LNCaP clone FGC (cell line): ENCODE results near the gene PAQR5.

Source experiments
- DNase-seq: peaks from one replicate; pipeline ENCODE4 v3.0.0-alpha.2; 2011; ENCODE audit warnings: low read depth
- H3K4me3 ChIP-seq: 2 replicates; pipeline ENCODE4 v1.5.1; 2011; ENCODE audit warnings: mild to moderate bottlenecking, low read depth, low read length, control low read depth
- TF ChIP-seq, protein P1 (sequence below): IDR thresholded peaks from 2 replicates; pipeline ENCODE4 v1.5.1; 2012; ENCODE audit warnings: mild to moderate bottlenecking; ENCODE audit not compliant: control insufficient read depth, insufficient read depth; ENCODE audit errors: extremely low read depth

The PAQR5 gene

DNA sequence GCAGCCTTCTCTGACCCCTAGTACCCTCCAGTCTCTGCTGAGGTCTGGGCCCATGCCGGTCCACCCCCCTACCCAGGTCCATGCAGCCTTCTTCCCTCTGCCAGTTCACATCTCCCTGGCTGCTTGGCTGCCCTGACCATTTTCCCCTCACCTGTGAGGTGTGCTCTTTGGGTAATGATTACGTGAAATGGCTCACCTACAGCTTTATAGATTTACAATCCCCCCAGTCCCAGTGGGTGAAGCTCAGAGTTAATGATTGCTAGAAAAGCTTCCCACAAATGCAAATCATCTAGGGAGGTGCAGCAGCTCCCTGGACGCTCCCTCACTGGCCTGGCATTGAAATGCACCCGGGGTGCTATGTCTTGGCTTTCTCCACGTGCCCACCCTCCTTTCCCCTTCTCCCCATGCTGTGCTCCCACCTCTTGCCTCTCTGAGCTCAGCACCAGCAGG lies 18.7 kb downstream of the PAQR5 start:
- TF ChIP-seq, protein P1, sequence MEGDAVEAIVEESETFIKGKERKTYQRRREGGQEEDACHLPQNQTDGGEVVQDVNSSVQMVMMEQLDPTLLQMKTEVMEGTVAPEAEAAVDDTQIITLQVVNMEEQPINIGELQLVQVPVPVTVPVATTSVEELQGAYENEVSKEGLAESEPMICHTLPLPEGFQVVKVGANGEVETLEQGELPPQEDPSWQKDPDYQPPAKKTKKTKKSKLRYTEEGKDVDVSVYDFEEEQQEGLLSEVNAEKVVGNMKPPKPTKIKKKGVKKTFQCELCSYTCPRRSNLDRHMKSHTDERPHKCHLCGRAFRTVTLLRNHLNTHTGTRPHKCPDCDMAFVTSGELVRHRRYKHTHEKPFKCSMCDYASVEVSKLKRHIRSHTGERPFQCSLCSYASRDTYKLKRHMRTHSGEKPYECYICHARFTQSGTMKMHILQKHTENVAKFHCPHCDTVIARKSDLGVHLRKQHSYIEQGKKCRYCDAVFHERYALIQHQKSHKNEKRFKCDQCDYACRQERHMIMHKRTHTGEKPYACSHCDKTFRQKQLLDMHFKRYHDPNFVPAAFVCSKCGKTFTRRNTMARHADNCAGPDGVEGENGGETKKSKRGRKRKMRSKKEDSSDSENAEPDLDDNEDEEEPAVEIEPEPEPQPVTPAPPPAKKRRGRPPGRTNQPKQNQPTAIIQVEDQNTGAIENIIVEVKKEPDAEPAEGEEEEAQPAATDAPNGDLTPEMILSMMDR: no peak
- no peak overlapping the region for H3K4me3 ChIP-seq
- no peak for DNase-seq

DNA sequence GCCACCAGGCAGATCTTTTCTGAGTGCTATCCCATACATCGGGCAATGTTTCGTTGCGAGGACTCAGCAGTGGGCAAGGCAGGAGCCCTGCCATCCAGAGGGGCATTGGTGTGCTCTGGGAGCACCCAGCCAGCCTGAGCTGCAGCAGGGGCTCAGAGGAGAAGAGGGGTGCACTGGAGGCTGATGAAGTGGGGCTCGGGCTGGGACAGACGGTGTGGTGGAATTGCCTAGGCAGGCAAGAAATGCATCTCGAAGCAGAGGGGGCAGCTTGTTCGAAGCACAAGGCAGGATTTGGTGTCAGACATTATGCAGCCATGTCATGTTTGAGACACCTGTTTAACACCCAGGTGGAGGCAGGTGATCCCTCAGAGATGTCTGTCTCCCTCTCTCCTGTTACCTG lies 19.3 kb downstream of the PAQR5 start:
- TF ChIP-seq, protein P1: no peak
- DNase-seq: no peak
- H3K4me3 ChIP-seq: no peak overlapping the region

DNA sequence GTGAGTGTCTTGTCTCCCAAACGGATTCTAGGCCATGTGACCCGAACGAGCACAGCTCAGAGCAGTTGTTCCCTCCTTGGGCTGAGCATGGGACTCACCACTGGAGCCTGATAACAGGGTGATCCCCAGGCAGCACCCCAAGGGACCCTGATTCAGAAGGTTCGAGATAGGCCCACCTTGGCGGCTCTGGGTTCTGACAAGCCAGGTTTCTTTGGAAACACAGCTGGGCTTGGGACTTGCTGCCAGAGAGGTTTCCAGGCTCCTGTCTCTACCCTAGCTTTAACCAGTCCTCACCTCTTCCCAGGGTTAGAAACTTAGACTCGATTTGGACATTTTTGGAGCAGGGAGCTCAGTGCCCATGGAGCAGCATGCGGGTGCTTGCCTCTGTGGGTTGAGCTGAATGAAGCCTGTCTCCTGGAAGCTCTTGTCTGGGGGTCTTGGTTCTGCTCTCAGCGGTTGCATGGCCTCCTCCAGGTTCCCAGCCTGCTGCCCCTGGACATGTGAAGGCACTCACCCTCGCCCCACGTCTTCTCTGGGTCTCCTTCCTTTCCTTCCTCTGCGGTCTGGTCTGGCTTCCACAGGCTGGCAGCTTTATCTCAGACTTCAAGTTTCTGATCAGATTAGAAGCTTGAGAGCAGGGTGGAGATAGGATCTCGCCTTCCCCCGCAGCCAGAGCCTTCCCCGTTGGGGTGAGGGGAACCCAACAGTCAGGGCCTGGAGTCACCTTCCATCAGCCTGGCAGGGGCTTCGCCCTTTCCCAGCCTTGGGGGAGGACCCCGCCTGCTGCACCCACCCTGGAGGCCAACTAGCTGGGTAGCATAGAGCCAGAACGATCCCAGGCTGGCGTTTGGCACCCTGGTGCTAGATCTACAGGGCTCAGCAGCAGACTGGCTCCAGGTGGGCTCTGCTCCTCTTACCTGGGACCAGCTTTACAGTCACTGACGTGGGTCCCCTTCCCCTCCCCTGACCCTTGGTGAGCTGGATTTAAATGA lies 21.0 kb downstream of the PAQR5 start:
- TF ChIP-seq, protein P1: no peak
- no peak overlapping the region for H3K4me3 ChIP-seq
- no peak for DNase-seq

DNA sequence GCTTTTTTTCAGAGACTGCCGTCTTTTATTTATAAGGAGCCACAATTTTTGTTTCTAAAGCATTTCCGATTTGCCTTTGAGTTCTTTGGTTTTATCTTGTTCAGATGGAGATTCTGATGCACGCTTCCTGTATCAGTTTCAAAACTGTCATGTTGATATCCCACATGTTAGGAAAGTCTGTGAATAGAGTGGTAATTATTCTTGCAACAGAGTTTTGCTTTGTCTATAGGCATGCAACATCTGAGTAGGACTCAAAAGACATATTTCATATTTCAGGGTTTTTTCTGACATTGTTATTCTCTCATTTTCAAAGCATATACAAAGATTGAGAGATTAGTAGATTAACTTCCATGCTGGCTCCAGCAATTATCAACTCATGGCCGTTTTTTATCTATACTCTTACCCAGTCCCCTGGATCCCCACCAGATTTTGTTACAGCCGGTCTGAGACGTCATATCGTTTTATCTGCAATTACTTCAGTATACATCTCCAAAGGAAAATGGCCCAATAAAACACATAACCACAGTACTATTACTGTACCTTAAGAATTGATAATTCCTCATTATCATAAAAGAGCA lies 22.4 kb downstream of the PAQR5 start:
- no peak overlapping the region for H3K4me3 ChIP-seq
- no peak for DNase-seq
- TF ChIP-seq, protein P1: no peak

DNA sequence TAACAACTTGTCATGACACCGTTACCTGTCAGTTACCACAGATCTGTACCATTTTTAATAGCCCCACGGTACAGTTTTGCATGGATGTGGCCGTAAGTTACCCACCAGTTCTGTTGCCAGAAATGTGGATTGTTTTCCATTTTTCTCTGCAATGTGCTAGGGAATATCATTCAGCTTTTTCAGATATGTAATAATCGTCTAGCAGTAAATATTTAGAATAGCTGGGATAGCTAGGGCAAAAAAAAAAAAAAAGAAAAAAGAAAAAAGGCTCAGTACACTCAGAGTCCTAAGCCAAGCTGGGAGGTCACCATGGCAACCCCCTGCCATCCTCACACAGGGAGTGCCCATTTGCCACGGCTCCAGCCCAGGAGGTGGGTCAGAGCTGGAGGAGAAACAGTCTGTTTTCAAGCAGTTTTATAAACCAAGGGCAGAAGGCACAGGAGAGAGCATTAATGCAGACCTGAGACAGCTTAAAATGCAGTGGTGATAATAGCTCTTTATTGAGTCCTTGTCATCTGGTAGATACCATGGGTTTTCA lies 25.2 kb downstream of the PAQR5 start:
- no peak overlapping the region for H3K4me3 ChIP-seq
- DNase-seq: no peak
- TF ChIP-seq, protein P1: no peak

DNA sequence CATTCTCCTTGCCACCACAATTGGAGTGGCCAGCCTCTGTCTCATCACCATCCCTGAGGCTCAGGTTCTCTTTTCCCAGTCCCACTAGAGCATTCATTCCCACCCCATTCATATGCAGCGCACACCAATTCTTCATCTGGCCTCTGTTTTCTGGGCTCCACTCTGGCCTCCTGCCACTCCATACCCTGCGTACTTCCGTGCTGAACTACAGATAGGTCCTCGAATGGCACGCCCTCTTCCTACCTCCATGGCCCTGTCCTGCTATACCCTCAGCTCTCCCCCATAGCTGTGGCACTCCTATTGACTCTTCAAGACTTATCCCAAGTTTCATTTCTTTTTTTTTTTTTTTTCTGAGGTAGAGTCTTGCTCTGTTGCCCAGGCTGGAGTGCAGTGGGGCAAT lies 25.9 kb downstream of the PAQR5 start:
- TF ChIP-seq, protein P1: no peak
- no peak for DNase-seq
- H3K4me3 ChIP-seq: no peak overlapping the region
